ENCODE results near the gene TPSD1. TPM values are rescaled to one million over a fixed set of nuclear protein-coding genes. Genes with fewer than 3 reads are reported as not detected.
"Not testable (repeated sequence)": the region's sequence is repeated elsewhere in the genome, so short reads cannot be mapped to it uniquely, and the experiment has no call there.

The TPSD1 gene
- total RNA-seq, 1 donor from 2014 or later: 9.4 TPM

- intact Hi-C loops (cut with DNase I): no loop called here
- Histone ChIP-seq H3K27me3 (peaks cover 8% of the 10 kb centered on the region), H3K4me1 (no peaks in the 10 kb centered on the region), H3K9me3 (no peaks in the 10 kb centered on the region), H3K36me3 (no peaks in the 10 kb centered on the region), H3K4me3 (no peak overlapping the region), H3K27ac (no peak overlapping the region)
- DNase-seq (no peak), ATAC-seq (peak; percentile 4)
- TF ChIP-seq, protein P1, sequence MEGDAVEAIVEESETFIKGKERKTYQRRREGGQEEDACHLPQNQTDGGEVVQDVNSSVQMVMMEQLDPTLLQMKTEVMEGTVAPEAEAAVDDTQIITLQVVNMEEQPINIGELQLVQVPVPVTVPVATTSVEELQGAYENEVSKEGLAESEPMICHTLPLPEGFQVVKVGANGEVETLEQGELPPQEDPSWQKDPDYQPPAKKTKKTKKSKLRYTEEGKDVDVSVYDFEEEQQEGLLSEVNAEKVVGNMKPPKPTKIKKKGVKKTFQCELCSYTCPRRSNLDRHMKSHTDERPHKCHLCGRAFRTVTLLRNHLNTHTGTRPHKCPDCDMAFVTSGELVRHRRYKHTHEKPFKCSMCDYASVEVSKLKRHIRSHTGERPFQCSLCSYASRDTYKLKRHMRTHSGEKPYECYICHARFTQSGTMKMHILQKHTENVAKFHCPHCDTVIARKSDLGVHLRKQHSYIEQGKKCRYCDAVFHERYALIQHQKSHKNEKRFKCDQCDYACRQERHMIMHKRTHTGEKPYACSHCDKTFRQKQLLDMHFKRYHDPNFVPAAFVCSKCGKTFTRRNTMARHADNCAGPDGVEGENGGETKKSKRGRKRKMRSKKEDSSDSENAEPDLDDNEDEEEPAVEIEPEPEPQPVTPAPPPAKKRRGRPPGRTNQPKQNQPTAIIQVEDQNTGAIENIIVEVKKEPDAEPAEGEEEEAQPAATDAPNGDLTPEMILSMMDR (IDR thresholded peaks at IDR 0.05): no peak
These were observed 11.0 kb upstream of the TPSD1 start for GRCh38 chr16:1244881-1245280.

GRCh38 chr16:1245452-1246020, 10.3 kb upstream of the TPSD1 start:
- Histone ChIP-seq H3K27me3 (peaks cover 8% of the 10 kb centered on the region), H3K9me3 (no peaks in the 10 kb centered on the region), H3K36me3 (no peaks in the 10 kb centered on the region), H3K27ac (no peak overlapping the region), H3K4me1 (no peaks in the 10 kb centered on the region), H3K4me3 (no peak overlapping the region)
- intact Hi-C loops (cut with DNase I): no loop called here
- ATAC-seq: no peak
- TF ChIP-seq, protein P1 (IDR thresholded peaks at IDR 0.05): no peak
- no peak for DNase-seq

DNA sequence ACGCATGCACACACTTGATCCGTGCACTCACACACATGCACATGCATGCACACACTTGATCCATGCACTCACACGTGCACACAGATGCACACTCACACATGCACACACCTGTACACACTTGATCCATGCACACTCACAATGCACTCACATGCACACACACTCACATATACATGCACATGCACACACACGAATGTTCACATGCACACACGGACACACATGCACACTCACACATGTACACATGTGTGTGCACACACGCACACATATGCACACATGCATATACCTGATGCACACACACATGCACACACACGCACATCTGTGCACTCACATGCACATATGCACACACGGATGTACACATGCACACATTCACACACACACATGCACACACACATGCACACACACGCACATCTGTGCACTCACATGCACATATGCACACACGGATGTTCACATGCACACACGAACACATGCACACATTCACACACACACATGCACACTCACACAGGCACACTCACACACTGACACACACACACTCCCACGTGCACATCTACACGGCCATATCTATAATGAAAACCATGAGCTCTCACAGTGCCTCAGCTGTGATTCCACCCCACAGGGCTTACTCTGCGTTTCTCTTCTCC, 7.8 kb upstream of the TPSD1 start:
- H3K4me1 ChIP-seq; H3K27ac ChIP-seq; H3K36me3 ChIP-seq; H3K9me3 ChIP-seq; ATAC-seq; DNase-seq; H3K27me3 ChIP-seq; H3K4me3 ChIP-seq; intact Hi-C loops (cut with DNase I): not testable (repeated sequence)

DNA sequence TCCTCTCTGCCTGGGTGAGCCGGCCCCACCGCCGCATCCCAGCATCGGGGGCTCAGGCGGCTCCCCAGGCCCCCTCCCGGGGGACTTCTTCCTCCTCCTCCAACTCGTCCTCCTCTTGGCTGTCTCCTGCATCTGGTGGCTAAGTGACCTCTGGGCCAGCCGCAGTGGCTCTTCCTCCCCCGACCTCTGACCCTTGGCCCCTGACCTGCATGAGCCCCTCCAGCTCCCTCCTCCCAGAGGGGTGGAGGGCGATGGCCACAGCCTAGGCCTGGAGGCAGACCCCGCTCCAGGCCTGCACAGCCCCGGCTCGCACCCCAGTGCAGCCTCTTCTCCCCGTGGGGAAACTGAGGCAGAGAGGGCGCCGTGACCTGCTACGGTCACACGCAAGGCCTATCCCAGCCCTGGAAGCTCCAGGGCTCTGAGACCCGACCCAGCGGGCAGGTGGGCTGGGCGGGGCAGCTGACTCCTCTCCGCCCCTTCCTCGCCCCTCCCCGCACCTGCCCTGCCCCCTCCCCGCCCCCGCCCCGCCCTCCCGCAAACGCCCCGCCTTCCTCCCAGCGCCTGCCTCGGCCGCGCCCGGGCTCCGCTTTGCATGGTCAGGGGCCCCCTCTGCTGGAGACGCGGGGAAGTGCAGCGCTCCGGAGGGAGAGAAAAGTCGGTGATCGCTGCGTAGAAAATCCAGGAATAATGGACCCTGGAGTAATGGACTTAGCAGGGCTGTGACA, 6.7 kb upstream of the TPSD1 start:
- peak; percentile 91 for ATAC-seq
- not testable (repeated sequence) for DNase-seq

DNA sequence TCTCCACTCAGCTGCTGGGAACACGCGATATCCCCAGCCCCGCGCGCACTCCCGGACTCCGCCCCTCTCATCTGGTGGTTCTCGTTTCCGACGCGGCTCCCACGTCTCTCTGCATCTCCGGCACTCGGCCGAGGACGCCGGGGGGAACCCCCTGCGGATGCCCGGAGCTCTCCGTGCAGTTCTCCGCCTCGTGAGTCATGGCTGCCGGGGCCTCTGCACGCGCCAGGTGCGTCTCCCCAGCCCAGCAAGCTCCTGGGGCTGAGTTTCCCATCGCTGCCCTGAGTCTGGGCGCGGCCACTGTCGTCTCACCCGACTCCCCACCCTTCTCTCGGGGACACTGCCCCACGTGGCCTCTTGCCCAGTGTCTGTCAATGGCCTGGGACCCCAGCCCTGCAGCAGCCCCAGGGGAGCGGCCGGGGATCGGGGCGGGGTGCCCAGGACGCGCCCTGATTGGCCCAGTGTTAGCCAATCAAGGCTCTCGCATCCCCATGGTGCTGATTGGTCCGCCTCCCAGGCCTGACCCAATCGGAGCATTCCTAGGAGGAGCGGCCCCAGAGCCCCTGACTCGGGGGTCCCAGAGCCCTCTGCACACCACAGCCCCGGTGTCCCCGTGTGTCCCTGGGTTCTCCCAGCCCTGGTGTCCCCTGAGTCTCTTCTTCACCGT, 2.0 kb upstream of the TPSD1 start:
- H3K4me1 ChIP-seq; H3K4me3 ChIP-seq; intact Hi-C loops (cut with DNase I); H3K27me3 ChIP-seq; H3K27ac ChIP-seq; DNase-seq; H3K36me3 ChIP-seq; H3K9me3 ChIP-seq: not testable (repeated sequence)
- peak; percentile 5 for ATAC-seq

More for the DNA sequence above, 6.7 kb upstream of the TPSD1 start:
- intact Hi-C loops (cut with DNase I); H3K27ac ChIP-seq; H3K27me3 ChIP-seq; H3K9me3 ChIP-seq; H3K36me3 ChIP-seq; H3K4me1 ChIP-seq; H3K4me3 ChIP-seq: not testable (repeated sequence)

- ATAC-seq; H3K27ac ChIP-seq; H3K9me3 ChIP-seq; H3K4me1 ChIP-seq; DNase-seq; H3K36me3 ChIP-seq; H3K4me3 ChIP-seq; intact Hi-C loops (cut with DNase I): not testable (repeated sequence)
- H3K27me3 ChIP-seq: peaks cover 19% of the 10 kb centered on the region
These were observed 1.0 kb upstream of the TPSD1 start for GRCh38 chr16:1254821-1255220.

GRCh38 chr16:1256296-1256873, 516 bp downstream of the TPSD1 start:
- H3K4me1 ChIP-seq; ATAC-seq; DNase-seq; H3K4me3 ChIP-seq; intact Hi-C loops (cut with DNase I); H3K27ac ChIP-seq; H3K36me3 ChIP-seq; H3K9me3 ChIP-seq: not testable (repeated sequence)
- peaks cover 31% of the 10 kb centered on the region for H3K27me3 ChIP-seq

Data from upper lobe of right lung (tissue), 1 donor.